Effector CD4-positive, alpha-beta T cell (primary cell): ENCODE results near the gene MGAT4A.
A peak's percentile ranks its signal among the peaks of the same experiment; 100 is the strongest.
"Not testable (repeated sequence)": the region's sequence is repeated elsewhere in the genome, so short reads cannot be mapped to it uniquely, and the experiment has no call there.

Source experiments
- DNase-seq: peaks from one replicate; pipeline ENCODE4 v3.0.0-alpha.2; 2020

MGAT4A gene

GRCh38 chr2:98701230-98701629, 29.7 kb downstream of the MGAT4A start:
- no peak for DNase-seq

GRCh38 chr2:98698896-98699295, 32.0 kb downstream of the MGAT4A start:
- no peak for DNase-seq

- no peak for DNase-seq
Observed at GRCh38 chr2:98697651-98698337, 33.1 kb downstream of the MGAT4A start.

- no peak for DNase-seq
Observed at GRCh38 chr2:98696200-98696599, 34.7 kb downstream of the MGAT4A start.

- DNase-seq: no peak
Observed at GRCh38 chr2:98695255-98695654, 35.7 kb downstream of the MGAT4A start.

GRCh38 chr2:98693477-98693876, 37.5 kb downstream of the MGAT4A start:
- no peak for DNase-seq

- no peak for DNase-seq
Observed at GRCh38 chr2:98692090-98693054, 38.6 kb downstream of the MGAT4A start.

GRCh38 chr2:98691303-98691702, 39.6 kb downstream of the MGAT4A start:
- DNase-seq: no peak

- no peak for DNase-seq
Observed at GRCh38 chr2:98685930-98686887, 44.7 kb downstream of the MGAT4A start.

GRCh38 chr2:98683728-98684127, 47.2 kb downstream of the MGAT4A start:
- DNase-seq: no peak

- no peak for DNase-seq
Observed at GRCh38 chr2:98676742-98677141, 54.2 kb downstream of the MGAT4A start.

GRCh38 chr2:98674233-98674964, 56.5 kb downstream of the MGAT4A start:
- no peak for DNase-seq

GRCh38 chr2:98669675-98670074, 61.3 kb downstream of the MGAT4A start:
- no peak for DNase-seq

- DNase-seq: no peak
Observed at GRCh38 chr2:98665677-98666076, 65.3 kb downstream of the MGAT4A start.

- peak; percentile 46 for DNase-seq
Observed at GRCh38 chr2:98664323-98664722, 66.6 kb downstream of the MGAT4A start.

- no peak for DNase-seq
Observed at GRCh38 chr2:98663511-98664090, 67.3 kb downstream of the MGAT4A start.

- not testable (repeated sequence) for DNase-seq
Observed at GRCh38 chr2:98659491-98659840, 71.5 kb downstream of the MGAT4A start.

GRCh38 chr2:98658816-98659490, 72.0 kb downstream of the MGAT4A start:
- DNase-seq: no peak

- DNase-seq: peak; percentile 25
Observed at GRCh38 chr2:98656800-98657199, 74.1 kb downstream of the MGAT4A start.

- DNase-seq: peak; percentile 42
Observed at GRCh38 chr2:98654699-98655495, 76.0 kb downstream of the MGAT4A start.
